Suppressor macrophage treated with lipopolysaccharide for 4 hours (primary cell): ENCODE data around the gene CDH23.
A peak's percentile ranks its signal among the peaks of the same experiment; 100 is the strongest.

Experiments
- DNase-seq: peaks from one replicate; pipeline ENCODE4 v3.0.0-alpha.2; 2020

The CDH23 gene

DNA sequence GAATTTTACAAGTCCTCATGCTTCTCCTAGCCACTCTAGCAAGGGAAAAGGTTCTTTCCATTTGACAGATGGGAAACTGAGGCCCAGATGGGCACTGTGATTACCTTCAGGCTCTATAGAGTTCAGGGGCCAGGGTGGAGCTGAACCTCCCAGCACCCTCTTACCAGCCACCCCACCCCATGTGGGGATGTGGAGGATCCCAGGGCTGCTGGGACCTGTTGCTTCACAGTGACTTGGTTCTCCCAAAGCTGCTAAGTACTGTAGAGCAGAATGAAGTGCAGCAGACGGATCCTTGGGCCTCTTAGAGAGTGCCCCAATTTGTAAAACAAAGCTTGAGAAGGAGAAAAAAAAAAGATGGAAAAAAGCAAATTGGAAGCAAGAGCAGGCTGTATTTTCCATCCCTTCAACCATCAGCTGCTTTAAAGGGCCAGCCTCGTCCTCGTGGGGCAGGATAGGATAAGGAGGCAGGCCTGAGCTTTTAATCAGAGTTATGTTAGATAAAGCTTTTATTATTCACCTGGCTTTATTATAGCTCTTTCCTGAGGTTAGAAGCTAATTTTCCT, 147.0 kb downstream of the CDH23 start:
- no peak for DNase-seq

DNA sequence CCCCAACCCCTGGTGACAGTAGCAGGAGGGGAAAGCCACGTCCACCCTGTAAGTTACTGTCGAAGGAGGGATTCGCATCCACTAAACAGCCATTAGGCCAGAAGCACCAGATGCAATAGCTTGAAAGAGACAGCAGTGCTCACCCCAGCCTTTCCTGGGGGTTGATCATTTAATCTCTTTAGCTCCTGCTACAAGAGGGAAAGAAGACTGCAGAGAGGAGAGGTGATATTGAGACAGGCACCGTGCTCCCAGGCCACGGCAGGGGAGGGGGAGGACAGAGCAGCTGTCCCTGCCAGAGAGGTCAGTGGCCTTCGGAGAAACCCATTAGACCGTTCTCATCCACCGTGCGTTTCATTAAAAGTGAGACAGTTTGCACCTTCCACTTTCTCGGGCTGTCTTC, 148.3 kb downstream of the CDH23 start:
- no peak for DNase-seq

DNA sequence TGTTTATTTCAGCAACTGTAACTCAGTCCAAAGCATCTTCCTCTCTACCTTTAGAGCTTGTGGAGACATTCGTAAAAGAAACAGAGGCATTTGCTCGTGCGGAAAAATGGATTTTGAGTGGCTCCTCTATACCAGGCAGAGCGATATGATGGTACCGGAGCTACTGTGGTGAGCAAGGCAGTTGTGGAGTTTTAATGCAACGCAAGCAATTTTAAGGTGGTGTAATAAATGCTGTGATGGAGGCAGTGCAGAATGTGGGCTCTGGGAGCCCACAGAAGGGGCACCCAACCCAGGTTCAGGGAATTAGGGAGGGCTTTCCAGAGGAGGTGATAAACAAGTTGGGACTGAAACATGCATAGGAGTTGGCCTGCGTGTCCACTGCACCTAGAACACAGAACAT, 149.5 kb downstream of the CDH23 start:
- DNase-seq: no peak

DNA sequence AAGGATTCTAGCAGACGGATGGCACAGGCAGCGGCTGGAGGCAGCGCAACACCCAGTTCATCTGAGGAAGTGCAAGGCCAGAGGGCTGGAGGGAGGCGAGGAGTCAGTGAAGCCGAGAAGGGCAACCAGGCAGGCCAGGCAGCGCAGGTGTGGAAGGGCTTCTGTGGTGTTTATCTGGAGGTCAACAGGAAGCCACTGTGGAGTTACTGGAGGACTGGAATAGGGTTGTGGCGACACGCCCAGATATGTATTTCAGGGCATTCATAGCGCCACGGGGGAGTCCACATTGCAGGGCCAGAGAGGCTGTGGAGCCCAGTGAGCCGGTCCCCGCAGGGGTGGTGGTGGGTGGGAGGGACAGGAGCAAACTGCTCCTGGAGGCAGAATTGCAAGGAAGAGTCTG, 150.6 kb downstream of the CDH23 start:
- DNase-seq: no peak

DNA sequence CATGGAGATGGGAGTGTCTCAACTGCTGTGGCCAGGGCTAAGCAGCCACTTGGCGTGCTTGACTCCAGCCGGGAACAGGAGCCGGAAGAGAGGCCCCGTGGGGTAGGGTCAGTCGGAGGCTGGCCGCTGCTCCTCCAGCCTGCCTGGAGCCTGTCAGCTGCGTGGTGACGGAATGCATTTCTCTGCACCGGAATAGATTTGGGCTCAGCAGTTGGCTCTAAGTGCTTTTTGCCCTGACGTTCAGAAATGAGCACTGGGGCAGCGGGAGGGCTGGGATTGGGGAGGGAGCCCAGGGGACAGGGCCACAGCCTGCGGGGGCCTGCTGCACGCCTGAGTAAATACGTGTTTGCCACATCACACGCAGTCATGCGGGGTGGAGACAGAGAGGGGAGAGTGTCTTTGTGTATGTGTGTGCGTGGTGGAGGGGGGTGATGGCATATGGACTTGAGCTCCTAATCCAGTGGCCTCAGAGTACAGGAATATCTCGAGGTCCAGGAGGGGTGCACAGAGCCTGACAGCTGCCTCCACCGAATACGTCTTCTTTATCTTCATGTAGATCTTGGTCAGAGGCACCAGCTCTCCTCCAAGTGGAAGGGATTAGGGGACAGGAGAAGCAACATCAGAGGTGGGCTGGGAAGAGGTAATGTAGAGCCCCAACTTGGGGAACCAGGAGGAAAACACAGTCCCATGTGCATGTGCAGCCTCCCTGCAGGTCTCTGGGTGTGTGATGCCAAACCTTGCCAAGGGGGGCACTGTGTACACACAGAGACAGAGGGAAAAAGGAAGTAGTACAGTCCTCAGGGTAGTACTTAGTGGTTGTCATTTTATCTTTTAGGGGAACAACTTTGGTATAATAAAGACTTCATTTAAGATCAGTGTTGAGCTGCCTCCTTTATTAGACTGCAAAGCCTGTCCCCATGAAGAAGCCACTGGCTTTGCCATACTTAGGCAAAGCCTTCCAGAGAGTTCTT, 151.4 kb downstream of the CDH23 start:
- peak; percentile 62 for DNase-seq

DNA sequence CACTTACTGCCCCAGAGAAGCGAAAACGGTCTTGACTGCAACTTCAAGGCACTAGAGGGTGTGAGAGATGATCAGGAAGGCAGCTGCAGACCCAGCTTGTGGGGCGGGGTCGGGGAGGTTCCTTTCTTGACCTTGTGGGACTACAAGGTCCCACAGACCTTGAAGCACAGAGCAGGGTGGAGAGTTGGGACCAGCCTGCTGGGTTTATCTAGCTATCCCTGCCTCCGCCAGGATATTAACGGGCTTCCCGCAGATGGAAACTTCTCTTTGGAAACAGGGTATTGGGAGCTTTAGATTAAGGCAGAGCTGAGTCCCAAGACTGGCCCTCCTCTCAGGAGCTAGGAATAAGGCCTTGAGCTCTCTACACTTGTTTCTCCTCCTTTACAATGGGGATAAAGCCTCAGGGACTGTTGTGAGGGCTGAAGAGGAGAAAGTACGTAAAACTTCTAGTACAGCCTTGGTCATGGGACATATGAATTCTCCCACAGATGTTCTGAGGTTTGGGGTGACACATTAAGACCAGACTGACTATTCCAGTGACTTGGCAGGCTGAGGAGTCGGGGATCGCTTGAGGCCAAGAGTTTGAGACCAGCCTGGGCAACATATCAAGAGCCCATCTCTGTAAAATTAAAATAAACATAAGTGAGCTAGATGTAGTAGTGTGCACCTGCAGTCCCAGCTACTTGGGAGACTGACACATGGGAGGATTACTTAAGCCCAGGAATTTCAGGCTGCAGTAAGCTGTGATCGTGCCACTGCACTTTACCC, 153.2 kb downstream of the CDH23 start:
- DNase-seq: no peak

DNA sequence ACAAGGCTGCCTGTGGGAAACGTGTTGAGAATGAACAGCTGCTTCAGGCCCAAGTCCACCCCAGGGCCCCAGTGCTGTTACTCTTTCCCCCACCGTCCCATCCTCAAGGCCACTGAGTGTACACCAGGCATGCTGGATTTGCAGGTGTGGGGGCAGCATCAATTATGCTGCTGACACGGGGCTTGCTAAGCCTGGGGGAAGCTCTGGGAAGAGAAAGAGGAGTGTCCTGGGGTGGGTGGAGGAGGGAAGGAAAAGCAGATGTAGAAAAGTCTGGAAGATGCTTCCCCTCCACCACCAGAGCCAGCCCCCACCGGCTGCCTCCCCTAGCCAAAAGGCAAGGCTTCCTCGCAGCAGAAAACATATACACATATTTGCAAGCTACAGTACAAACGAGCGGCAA, 153.9 kb downstream of the CDH23 start:
- no peak for DNase-seq

DNA sequence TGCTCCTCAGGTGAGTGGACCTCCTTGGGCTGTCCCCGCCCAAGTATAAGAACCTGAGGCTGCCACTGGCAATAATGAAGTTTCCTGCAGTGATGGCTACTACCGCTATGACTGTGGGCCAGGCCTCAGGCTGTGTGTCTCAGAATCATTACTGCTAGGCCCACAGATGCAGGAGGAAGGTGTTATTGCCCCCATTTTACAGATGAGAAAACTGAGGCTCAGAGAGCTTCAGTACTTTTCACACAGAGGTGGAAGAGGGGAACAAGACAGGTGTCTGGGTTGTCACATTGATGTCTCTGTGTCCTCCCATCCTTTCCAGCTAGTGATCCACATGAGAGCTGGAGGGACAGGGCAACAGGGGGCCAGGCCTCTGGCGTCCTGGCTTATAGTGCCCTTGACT, 155.2 kb downstream of the CDH23 start:
- DNase-seq: no peak

DNA sequence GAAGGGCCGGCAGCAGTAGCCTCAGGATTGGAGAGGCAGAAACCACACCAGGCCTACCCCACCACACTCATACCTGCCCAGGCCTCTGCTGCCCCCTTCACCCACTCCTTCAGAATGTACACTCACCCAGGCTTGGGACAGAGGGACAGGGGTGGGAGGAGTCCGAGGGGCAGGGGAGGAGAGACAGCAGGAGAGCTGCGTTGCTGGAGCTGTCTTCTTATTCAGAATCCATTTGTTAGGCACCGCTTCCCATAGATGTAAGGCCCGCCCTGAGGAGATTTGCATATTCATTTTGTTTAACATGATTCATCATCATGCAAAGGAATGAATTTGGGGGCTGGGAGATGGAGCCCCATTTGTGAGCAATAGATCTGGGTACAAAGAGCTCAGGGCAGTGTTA, 156.7 kb downstream of the CDH23 start:
- no peak for DNase-seq

DNA sequence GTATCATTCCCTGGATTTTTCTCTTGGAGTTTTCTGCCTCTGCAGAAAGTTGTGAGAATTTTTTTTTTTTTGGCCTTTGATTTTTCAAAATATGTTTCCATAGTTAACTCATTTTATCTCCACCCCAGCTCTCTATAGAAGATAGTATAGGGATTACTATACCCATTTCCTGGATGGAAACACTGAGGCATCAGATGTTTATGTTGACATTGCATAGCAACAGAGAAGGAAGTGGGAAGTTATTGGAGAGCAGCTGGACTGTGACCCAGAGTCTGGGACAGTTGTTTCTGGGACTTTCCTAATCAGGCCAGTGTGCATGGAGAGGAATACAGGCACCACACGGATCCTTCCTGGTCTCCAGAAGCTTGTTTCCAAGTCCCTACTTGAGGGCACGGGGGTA, 158.0 kb downstream of the CDH23 start:
- peak; percentile 52 for DNase-seq

DNA sequence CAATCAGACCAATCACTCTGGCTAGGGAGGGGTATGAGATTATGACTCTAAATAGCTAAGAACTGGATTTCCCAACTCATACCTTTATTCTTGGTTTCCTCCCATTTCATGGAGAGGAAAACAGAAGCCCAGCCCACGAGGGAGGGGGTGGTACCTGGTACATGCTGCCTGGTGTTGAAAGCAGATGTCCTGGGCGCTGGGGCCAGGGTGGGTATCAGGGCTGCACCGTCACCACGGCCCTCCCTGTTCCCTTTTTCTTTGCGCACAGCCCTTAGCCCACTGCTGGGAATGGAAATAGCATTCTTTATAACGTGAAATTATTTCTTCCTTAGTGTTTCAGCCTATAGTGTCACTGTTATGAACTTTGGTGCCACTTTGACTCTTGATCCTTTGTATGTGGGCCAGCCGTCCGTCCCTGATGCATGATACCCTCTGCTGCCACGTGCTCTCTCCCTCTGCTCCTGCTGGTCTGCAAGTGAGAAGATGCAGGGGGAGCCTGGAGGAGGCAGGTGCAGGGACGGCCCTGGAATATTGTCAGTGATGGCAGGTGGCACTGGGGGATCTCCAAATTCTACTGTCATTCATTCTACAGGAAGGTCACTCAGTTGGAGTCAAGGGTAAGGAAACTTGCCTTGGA, 158.5 kb downstream of the CDH23 start:
- DNase-seq: no peak

DNA sequence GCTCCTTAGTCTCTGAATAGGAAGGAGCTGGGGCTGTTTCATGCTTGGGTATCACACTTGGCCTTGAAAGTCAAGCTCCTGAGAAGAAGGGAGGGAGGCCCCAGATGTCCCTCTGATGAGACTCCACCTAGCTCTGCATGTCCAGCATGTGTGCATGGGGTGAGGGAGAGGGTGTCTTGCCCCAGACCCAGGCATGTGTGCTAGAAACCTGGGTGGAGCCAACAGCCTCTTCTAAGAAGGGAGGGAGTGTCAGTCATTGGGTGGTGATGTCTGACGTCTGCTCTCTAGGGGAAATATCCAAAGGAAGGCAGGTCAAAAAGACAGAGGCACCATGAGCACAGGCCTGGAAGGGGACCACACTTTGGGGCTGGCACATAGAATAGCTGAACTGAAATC, 159.0 kb downstream of the CDH23 start:
- no peak for DNase-seq

DNA sequence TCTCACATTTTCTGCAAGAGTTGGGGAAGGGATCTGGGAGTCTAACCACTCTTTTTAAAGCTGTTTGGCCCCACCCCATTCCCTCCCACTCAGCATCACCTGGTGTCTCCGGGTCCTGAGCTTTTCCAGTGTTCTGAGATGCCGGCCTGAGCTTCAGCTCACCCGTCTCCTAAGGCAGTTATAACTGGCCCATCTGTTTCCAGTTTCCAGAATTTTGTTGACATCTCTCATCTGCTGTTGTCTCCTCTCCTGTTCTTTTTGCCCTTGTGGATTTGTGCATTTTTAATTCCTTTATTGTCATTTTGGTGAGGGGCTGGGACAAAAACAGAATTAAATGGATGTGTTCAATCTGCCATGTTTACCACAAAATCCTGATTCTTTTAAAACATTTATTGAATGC, 162.3 kb downstream of the CDH23 start:
- no peak for DNase-seq

DNA sequence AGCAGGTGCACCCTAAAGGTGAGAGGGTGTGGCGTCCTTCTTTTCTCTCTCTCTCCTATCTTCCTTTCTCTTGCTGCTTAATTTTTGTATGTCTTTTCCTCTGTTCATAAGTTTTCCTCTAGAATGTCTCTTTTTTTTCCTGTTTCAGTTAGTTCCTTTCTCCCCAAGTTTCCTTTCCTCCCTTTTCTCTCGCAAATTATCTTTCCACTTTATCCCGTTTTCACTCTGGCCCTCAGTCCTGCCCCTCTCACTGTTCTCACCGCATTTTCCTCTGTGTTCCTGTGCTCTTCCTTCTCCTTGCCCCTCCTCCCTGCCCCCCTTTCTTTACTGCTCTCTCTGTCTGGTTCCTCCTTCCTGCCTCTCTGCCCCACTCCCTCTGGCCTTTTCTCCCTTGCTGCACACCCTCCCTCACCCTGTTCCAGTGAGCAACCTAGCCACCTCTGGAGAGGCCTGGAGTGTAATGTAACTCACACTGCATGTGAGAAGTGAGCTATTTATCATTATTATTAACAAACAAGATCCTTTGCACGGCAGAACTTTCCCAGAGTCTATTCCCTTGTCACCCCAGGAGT, 164.4 kb downstream of the CDH23 start:
- DNase-seq: no peak

DNA sequence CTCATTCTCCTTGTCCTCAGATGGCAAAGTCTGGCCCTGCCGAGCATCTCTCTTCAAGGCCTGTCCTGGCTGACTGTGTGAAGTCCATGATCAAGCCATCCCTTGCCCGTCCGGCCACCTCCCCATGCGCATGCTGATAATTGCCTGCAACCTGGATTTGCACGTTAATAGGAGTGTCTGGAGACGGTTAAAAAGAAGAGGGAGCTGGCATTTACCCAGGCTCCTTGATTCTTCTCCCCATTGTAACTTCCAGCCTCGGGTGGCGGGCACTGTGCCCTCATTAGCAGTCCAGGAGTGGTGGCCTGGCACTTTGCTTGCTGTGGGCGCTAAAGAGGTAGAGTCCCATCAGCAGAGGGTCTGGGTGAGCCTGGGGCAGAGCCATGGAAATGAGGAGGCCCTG, 165.5 kb downstream of the CDH23 start:
- no peak for DNase-seq

DNA sequence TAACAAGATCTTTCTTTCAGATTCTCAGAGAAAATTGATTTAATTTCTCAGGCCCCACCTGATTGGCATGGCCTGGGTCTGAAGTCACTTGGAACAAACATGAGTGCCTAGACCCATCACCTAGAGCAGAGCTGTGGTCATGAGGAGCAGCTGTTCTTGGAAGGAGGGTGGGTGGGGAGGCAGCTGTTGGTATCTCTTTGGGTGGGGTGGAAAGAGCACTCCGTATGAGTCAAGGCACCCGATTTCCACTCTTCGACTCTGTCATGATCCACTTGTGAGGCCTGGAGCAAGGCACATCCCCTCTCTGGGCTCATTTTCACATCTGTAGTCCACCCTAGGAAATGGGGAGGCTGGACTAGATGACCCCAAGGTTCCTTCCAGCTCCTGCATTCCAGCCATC, 166.2 kb downstream of the CDH23 start:
- no peak for DNase-seq

DNA sequence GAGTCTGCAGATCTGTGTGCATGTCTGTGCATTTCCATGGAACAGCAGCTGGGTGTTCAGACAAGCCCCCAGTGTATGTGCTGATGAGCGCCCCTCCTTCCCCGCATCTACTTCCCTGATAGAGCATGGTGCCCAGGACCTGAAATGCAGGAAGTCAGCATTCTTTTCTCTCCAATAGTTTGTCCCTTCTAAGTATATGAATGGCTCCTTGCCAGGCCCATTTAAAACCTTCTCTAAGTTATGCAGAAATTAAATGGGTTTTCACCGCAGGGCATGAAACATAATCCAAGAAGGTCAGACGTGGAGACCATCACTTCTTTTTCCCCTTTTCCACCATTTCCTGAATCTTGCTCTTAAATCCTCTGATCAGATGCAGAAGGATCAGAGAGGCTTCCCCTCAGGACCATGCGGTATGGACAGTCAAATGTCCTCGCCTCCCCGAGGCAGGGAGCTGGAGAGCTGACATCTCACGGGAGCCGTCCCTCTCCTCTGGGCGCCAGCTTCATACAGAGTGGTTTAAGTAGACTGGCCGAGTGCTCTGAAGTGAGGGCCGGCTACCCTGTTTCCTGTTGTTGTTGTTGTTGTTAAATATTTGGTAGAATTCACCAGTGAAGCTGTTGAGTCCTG, 167.6 kb downstream of the CDH23 start:
- DNase-seq: no peak

DNA sequence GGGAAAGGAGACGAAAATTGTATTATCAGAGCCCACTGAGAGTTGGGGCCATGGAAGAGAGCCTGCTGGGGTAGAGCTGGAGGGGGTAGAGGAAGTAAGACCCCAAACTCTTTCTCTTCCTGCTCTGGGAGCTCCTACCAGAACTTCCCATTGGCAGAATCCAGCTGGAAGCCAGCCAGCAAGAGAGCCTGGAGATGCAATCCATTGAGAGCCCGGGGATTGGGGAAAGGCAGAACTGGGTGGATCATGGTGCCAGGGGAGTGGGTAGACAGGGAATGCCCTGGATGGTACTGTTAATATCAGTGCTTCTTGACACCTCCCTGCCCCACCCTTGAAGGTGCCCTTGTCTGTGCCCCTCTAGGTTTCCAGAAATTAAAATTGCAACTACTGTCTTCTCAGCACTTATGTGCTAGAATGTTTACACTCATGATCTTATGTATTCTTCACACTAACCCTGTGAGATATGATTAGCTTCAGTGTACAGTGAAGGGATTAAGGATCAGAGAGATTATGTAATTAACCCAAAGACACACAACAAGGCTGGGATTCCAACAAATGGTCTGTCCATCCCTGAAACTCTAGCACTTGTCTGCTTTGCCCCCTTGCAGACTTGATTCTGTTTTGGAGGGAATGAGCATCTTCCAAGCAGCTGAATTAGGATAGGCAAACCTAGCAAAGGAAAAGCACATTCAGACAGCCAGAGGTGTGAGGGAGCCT, 168.7 kb downstream of the CDH23 start:
- no peak for DNase-seq

DNA sequence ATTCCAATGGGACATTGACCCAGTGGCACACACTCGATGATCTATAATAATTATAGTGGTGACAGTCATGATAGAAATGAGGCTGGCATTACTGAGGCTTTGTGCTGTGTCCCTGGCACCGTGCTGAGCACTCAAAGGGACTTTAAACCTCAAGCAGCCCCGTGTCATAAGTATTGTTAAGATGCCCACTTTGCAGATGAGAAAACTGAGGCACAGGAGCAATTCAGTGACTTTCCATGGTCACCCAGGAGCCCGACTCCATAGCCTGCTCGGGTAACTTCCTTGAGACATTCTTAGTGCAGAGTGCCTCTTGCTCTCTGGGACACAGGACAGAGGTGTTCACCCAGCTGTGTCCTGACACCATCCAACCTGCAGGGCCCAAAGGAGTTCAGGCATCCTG, 170.3 kb downstream of the CDH23 start:
- DNase-seq: no peak

DNA sequence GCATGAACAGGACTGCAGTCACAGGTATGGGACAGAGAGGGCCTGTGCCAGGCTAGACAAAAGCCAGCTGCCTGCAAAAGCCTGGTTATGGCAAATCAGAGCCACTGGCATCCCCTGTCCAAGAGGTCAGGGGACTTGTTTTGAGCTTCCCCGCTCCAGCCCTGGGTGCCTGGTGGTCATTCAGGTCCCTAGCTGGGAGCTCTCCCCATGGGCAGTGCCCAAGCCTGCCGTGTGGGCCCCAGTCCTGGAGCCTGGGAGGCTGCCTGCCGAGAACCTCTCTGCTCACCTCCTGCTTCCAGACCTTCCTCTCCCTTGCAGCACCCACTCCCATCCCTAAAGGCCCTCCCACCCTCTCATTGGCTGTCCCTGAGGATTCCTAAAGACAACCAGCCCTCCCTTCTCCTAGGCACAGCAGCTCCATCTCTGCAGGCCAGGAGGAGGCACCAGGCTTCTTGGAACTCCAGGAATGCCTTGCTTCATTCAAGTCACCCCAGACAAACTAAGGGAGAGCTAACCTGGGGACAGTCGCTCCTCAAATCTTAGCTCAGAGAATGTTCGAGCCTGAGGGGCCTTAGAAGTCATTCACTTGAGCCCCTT, 172.3 kb downstream of the CDH23 start:
- no peak for DNase-seq
